IMR-90 (cell line): ENCODE results near the gene POLR1B.

Experiments
- BHLHE40 ChIP-seq: fragments of 150-350 bp; IDR thresholded peaks from 2 replicates; pipeline ENCODE4 v1.6.1; 2016; ENCODE audit warnings: mild to moderate bottlenecking, low read depth, low read length
- CHD1 ChIP-seq: IDR thresholded peaks from 2 replicates; pipeline ENCODE4 v1.6.1; 2012; ENCODE audit warnings: low read depth, low read length, improper control_type of control experiment
- CTCF ChIP-seq: conservative IDR thresholded peaks from 2 replicates; pipeline ENCODE4 v1.5.1; 2012; ENCODE audit warnings: mild to moderate bottlenecking, low read depth, low read length, improper control_type of control experiment
- ELK1 ChIP-seq: fragments of 150-350 bp; IDR thresholded peaks from 2 replicates; pipeline ENCODE4 v1.6.1; 2016; ENCODE audit warnings: low read depth, mild to moderate bottlenecking, low read length, moderate library complexity, borderline replicate concordance
- FOS ChIP-seq: fragments of 150-350 bp; IDR thresholded peaks from 2 replicates; pipeline ENCODE4 v1.6.1; 2016; ENCODE audit warnings: low read depth, low read length
- MAFK ChIP-seq: IDR thresholded peaks from 2 replicates; pipeline ENCODE4 v1.6.1; 2012; ENCODE audit warnings: low read depth, low read length, improper control_type of control experiment
- MAZ ChIP-seq: IDR thresholded peaks from 2 replicates; pipeline ENCODE4 v1.6.1; 2012; ENCODE audit warnings: low read depth, mild to moderate bottlenecking, low read length, improper control_type of control experiment, moderate library complexity, borderline replicate concordance
- POLR2A ChIP-seq: IDR thresholded peaks from 2 replicates; pipeline ENCODE4 v1.6.1; 2012; ENCODE audit warnings: mild to moderate bottlenecking, low read depth, low read length
- RCOR1 ChIP-seq: IDR thresholded peaks from 2 replicates; pipeline ENCODE4 v1.6.1; 2012; ENCODE audit warnings: mild to moderate bottlenecking, low read length, improper control_type of control experiment; ENCODE audit not compliant: insufficient replicate concordance
- RFX5 ChIP-seq: IDR thresholded peaks from 2 replicates; pipeline ENCODE4 v1.8.0; 2012; ENCODE audit warnings: low read depth, mild to moderate bottlenecking, low read length, moderate library complexity
- SMC3 ChIP-seq: fragments of 150-350 bp; IDR thresholded peaks from 2 replicates; pipeline ENCODE4 v1.6.1; 2016; ENCODE audit warnings: low read depth, mild to moderate bottlenecking, antibody characterized with exemption, low read length, moderate library complexity
- USF2 ChIP-seq: fragments of 150-350 bp; IDR thresholded peaks from 2 replicates; pipeline ENCODE4 v1.6.1; 2017; ENCODE audit warnings: mild to moderate bottlenecking, antibody characterized with exemption, low read length, low read depth

GRCh38 chr2:112494828-112495227 is 47.4 kb upstream of the POLR1B start:
- TF ChIP-seq SMC3, result no peak
- TF ChIP-seq CTCF, result no peak
- TF ChIP-seq POLR2A, result no peak
- no peak for TF ChIP-seq USF2
- no peak for TF ChIP-seq FOS
- no peak for TF ChIP-seq RFX5
- TF ChIP-seq RCOR1, result no peak
- TF ChIP-seq BHLHE40, result no peak
- TF ChIP-seq MAFK, result no peak
- TF ChIP-seq MAZ, result no peak
- TF ChIP-seq ELK1, result no peak
- TF ChIP-seq CHD1, result no peak
